Astrocyte (in vitro differentiated cells and primary cell): ENCODE measurements around the gene PPM1N. TPM values are rescaled to one million over a fixed set of nuclear protein-coding genes. Genes with fewer than 3 reads are reported as not detected.

ENCODE experiments used
- DNase-seq: peaks from one replicate; pipeline ENCODE4 v3.0.0-alpha.2; 2010; ENCODE audit warnings: low read depth
- FAIRE-seq: peaks from 2 replicates; lab custom pipeline; 2011; peaks lifted over from hg19 to GRCh38; lab: Jason Lieb, UNC
- H2AFZ ChIP-seq: 2 replicates; pipeline ENCODE4 v1.6.0; 2012; ENCODE audit warnings: low read depth, low read length, inconsistent platforms
- H3K27ac ChIP-seq: 2 replicates; pipeline ENCODE4 v1.5.1; 2011; ENCODE audit warnings: low read depth, low read length, inconsistent platforms
- H3K27me3 ChIP-seq: 2 replicates; pipeline ENCODE4 v1.6.0; 2011; ENCODE audit warnings: low read length, inconsistent platforms; ENCODE audit not compliant: insufficient read depth
- H3K36me3 ChIP-seq: 2 replicates; pipeline ENCODE4 v1.5.1; 2011; ENCODE audit warnings: low read length, inconsistent platforms; ENCODE audit not compliant: insufficient read depth
- H3K4me1 ChIP-seq: 2 replicates; pipeline ENCODE4 v1.5.1; 2011; ENCODE audit warnings: low read length, inconsistent platforms; ENCODE audit not compliant: insufficient read depth
- H3K4me2 ChIP-seq: 2 replicates; pipeline ENCODE4 v1.6.0; 2012; ENCODE audit warnings: low read length, inconsistent platforms
- H3K4me3 ChIP-seq: 2 replicates; pipeline ENCODE4 v1.5.1; 2011; ENCODE audit warnings: low read depth, mild to moderate bottlenecking, low read length, inconsistent platforms; ENCODE audit not compliant: insufficient read depth
- H3K79me2 ChIP-seq: 2 replicates; pipeline ENCODE4 v1.6.0; 2012; ENCODE audit warnings: mild to moderate bottlenecking, low read length, inconsistent platforms; ENCODE audit not compliant: insufficient read depth
- H3K9ac ChIP-seq: 2 replicates; pipeline ENCODE4 v1.6.0; 2012; ENCODE audit warnings: mild to moderate bottlenecking, low read length, inconsistent platforms
- H3K9me3 ChIP-seq: 2 replicates; pipeline ENCODE4 v1.5.1; 2012; ENCODE audit warnings: low read depth, mild to moderate bottlenecking, low read length, inconsistent platforms; ENCODE audit not compliant: insufficient read depth
- H4K20me1 ChIP-seq: 2 replicates; pipeline ENCODE4 v1.6.0; 2012; ENCODE audit warnings: low read length, inconsistent platforms; ENCODE audit not compliant: insufficient read depth
- H3K27ac Mint-ChIP-seq: one replicate; pipeline ENCODE4 v1.8.0; 2021; ENCODE audit warnings: mild to moderate bottlenecking, mixed read lengths; ENCODE audit not compliant: unreplicated experiment
- H3K27me3 Mint-ChIP-seq: one replicate; pipeline ENCODE4 v1.8.0; 2021; ENCODE audit warnings: low read depth, mixed read lengths; ENCODE audit not compliant: unreplicated experiment
- H3K36me3 Mint-ChIP-seq: one replicate; pipeline ENCODE4 v1.8.0; 2021; ENCODE audit warnings: low read depth, mixed read lengths; ENCODE audit not compliant: unreplicated experiment
- H3K4me1 Mint-ChIP-seq: one replicate; pipeline ENCODE4 v1.8.0; 2021; ENCODE audit warnings: low read depth, mixed read lengths; ENCODE audit not compliant: unreplicated experiment
- H3K4me3 Mint-ChIP-seq: one replicate; pipeline ENCODE4 v1.8.0; 2021; ENCODE audit warnings: mild to moderate bottlenecking, moderate library complexity, mixed read lengths; ENCODE audit not compliant: unreplicated experiment
- H3K9me3 Mint-ChIP-seq: one replicate; pipeline ENCODE4 v1.8.0; 2021; ENCODE audit warnings: mild to moderate bottlenecking, mixed read lengths; ENCODE audit not compliant: unreplicated experiment
- EZH2 ChIP-seq: IDR thresholded peaks from 2 replicates; pipeline ENCODE4 v1.6.1; 2012; ENCODE audit warnings: mild to moderate bottlenecking, low read length, inconsistent platforms; ENCODE audit not compliant: insufficient read depth
- total RNA-seq: library from RNA; stranded (reverse); gene quantifications from 2 replicates; pipeline ENCODE4 v1.2.1, GENCODE V29; 2021
- TF ChIP-seq, protein P1 (sequence below): IDR thresholded peaks from 2 replicates; pipeline ENCODE4 v1.5.1; 2011; ENCODE audit warnings: low read depth, mild to moderate bottlenecking, inconsistent platforms, low read length, moderate library complexity; ENCODE audit not compliant: insufficient read depth

PPM1N gene
- total RNA-seq, 1 donor from 2014 or later, result 1.3 TPM

DNA sequence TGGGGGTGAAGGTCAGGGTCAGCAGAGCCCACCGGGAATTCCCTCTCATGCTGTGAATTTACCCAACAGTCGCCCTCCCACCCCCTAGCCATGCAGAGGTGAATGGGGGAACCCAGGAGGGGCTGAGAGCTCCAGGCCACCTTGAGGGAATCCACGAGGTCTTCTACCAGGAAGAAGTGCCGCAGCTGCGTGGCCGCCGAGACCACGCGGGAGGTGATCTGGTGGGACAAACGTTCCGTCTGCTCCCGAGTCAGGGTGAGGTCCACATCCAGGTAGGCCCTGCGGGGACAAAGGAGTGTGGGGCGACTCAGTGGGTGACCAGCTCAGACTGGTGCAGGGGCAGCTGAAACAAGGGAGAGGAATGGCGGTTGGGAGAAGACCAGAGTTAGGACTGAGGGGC, 9.5 kb upstream of the PPM1N start:
- H3K4me3 ChIP-seq, result no peak overlapping the region
- Mint-ChIP-seq H3K36me3 (peaks cover 5% of the 10 kb centered on the region), H3K9me3 (no peaks in the 10 kb centered on the region), H3K4me1 (peaks cover 5% of the 10 kb centered on the region), H3K4me3 (no peak overlapping the region), H3K27ac (no peak overlapping the region), H3K27me3 (no peaks in the 10 kb centered on the region)
- no peaks in the 10 kb centered on the region for H3K9me3 ChIP-seq
- no peaks in the 10 kb centered on the region for H4K20me1 ChIP-seq
- no peak for TF ChIP-seq EZH2
- TF ChIP-seq, protein P1, sequence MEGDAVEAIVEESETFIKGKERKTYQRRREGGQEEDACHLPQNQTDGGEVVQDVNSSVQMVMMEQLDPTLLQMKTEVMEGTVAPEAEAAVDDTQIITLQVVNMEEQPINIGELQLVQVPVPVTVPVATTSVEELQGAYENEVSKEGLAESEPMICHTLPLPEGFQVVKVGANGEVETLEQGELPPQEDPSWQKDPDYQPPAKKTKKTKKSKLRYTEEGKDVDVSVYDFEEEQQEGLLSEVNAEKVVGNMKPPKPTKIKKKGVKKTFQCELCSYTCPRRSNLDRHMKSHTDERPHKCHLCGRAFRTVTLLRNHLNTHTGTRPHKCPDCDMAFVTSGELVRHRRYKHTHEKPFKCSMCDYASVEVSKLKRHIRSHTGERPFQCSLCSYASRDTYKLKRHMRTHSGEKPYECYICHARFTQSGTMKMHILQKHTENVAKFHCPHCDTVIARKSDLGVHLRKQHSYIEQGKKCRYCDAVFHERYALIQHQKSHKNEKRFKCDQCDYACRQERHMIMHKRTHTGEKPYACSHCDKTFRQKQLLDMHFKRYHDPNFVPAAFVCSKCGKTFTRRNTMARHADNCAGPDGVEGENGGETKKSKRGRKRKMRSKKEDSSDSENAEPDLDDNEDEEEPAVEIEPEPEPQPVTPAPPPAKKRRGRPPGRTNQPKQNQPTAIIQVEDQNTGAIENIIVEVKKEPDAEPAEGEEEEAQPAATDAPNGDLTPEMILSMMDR, result no peak
- FAIRE-seq (no peak), DNase-seq (no peak)
- no peak overlapping the region for H3K9ac ChIP-seq
- H3K4me1 ChIP-seq, result no peaks in the 10 kb centered on the region
- no peak overlapping the region for H3K27ac ChIP-seq
- H3K36me3 ChIP-seq, result no peaks in the 10 kb centered on the region
- H3K4me2 ChIP-seq, result no peak overlapping the region
- no peak overlapping the region for H2AFZ ChIP-seq
- no peaks in the 10 kb centered on the region for H3K79me2 ChIP-seq
- H3K27me3 ChIP-seq, result no peaks in the 10 kb centered on the region

DNA sequence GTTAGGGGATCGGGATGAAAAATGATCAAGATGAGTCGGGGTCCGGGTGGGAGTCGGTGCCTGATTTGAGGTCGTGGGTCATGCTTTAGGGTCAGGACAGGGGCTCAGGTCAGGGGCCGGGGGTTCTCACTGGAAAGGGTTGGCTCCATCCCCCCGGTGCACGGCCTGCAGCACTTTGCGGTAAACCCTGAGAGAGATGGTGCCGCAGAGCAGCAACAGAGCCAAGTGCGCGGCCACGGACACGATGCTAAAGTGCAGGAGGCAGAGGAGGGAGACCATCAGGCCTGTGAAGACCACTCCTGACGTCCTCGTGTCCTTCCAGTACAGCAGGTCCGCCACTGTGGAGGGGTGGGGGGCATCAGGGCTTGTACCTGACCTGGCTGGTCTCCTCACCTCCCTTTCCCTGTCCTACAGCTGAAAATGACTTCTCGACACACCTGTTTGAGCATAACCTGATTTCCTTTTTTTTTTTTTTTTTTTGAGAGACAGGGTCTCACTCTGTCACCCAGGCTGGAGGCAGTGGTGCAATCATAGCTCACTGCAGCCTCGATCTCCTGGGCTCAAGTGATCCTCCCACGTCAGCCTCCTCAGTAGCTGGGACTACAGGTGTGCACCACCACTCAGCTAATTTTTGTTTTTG, 8.9 kb upstream of the PPM1N start:
- H3K27me3 ChIP-seq, result no peaks in the 10 kb centered on the region
- no peak overlapping the region for H3K4me3 ChIP-seq
- Mint-ChIP-seq H3K9me3 (no peaks in the 10 kb centered on the region), H3K27me3 (no peaks in the 10 kb centered on the region), H3K27ac (no peak overlapping the region), H3K4me3 (no peak overlapping the region), H3K4me1 (peaks cover 5% of the 10 kb centered on the region), H3K36me3 (peaks cover 5% of the 10 kb centered on the region)
- H3K4me2 ChIP-seq, result no peak overlapping the region
- no peak for TF ChIP-seq EZH2
- TF ChIP-seq, protein P1, result no peak
- DNase-seq (no peak), FAIRE-seq (no peak)
- H3K79me2 ChIP-seq, result no peaks in the 10 kb centered on the region
- no peak overlapping the region for H3K9ac ChIP-seq
- H4K20me1 ChIP-seq, result no peaks in the 10 kb centered on the region
- no peak overlapping the region for H2AFZ ChIP-seq
- no peak overlapping the region for H3K27ac ChIP-seq
- no peaks in the 10 kb centered on the region for H3K9me3 ChIP-seq
- H3K4me1 ChIP-seq, result no peaks in the 10 kb centered on the region
- no peaks in the 10 kb centered on the region for H3K36me3 ChIP-seq

DNA sequence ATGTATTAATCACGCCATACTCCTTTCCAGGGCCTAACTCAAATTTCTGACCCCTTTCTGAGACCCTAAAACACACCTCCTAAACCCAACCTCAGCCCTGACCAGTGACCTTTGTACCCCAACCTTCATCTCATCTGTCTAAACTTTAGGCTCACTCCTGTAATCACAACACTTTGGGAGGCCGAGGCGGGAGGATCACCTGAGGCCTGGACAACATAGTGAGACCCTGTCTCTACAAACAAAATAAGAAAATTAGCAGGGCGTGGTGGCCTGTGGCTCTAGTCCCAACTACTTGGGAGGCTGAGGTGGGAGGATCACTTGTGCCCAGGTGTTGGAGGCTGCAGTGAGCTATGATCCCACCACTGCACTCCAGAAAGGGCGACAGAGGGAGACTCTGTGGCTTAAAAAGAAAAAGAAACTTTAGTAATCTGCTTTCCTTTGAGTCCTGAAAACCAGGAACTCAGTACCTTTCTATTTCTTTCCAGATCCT, 6.1 kb upstream of the PPM1N start:
- no peaks in the 10 kb centered on the region for H3K36me3 ChIP-seq
- peak overlapping the region; percentile 86 for H3K4me2 ChIP-seq
- H3K4me1 ChIP-seq, result peaks cover 5% of the 10 kb centered on the region

More for the DNA sequence above, 6.1 kb upstream of the PPM1N start:
- no peak overlapping the region for H2AFZ ChIP-seq
- no peaks in the 10 kb centered on the region for H3K9me3 ChIP-seq
- TF ChIP-seq, protein P1, result no peak
- TF ChIP-seq EZH2, result no peak
- Mint-ChIP-seq H3K27ac (peak overlapping the region; percentile 56), H3K4me1 (peaks cover 5% of the 10 kb centered on the region), H3K36me3 (peaks cover 9% of the 10 kb centered on the region), H3K9me3 (no peaks in the 10 kb centered on the region), H3K4me3 (peak overlapping the region; percentile 84), H3K27me3 (peaks cover 2% of the 10 kb centered on the region)
- no peak for DNase-seq
- H3K27me3 ChIP-seq, result no peaks in the 10 kb centered on the region
- no peak for FAIRE-seq
- no peak overlapping the region for H3K4me3 ChIP-seq
- H4K20me1 ChIP-seq, result peaks cover 9% of the 10 kb centered on the region
- H3K9ac ChIP-seq, result no peak overlapping the region
- no peaks in the 10 kb centered on the region for H3K79me2 ChIP-seq
- no peak overlapping the region for H3K27ac ChIP-seq
